ENCODE data around the gene ZSCAN16. TPM values are rescaled to one million over a fixed set of nuclear protein-coding genes. Genes with fewer than 3 reads are reported as not detected.

ZSCAN16 gene
- total and polyA plus RNA-seq, 2 experiments from 2014 or later = 4.7 to 12.9 TPM

DNA sequence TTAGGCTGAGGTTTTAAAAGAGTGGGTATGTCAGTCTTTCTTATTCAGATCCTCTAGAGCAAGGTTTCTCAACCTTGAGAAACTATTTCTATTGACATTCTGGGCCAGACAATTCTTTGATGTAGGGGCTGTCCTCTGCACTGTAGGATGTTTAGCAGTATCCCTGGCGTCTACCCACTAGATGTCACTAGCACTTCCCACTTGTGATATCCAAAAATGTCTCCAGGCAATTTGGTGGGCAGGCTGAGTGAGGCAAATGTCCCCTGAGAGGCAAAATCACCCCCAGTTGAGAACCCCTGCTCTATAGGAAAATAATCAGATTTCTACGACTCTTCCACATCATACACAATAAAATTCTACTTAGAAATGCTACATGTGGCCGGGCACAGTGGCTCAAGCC is 9.6 kb downstream of the ZSCAN16 start:
- Histone ChIP-seq H3K27ac (ENCODE audit: low read depth) (no peak overlapping the region), H3K27me3 (ENCODE audit: insufficient read depth) (0 out of 2 replicates have a peak, but pooled peaks cover 7% of the 10 kb centered on the region), H2AFZ (no peak overlapping the region), H3K4me2 (no peak overlapping the region), H3K4me1 (ENCODE audit: insufficient read depth) (peaks cover 12% of the 10 kb centered on the region), H3K4me3 (no peak overlapping the region), H4K20me1 (replicated peaks; ENCODE audit: insufficient read depth) (no peaks in the 10 kb centered on the region; the same call in none of the 2 replicates), H3K9me2 (ENCODE audit: insufficient read depth) (no peaks in the 10 kb centered on the region), H3K36me3 (ENCODE audit: insufficient read depth) (peaks cover 4% of the 10 kb centered on the region; the same call in 1 of the 2 replicates), H3F3A (replicated peaks; ENCODE audit: low read depth) (no peaks in the 10 kb centered on the region), H3K79me2 (replicated peaks; ENCODE audit: insufficient read depth) (peaks cover 48% of the 10 kb centered on the region)
- ATAC-seq (peak; percentile 5; the same call in 2 of the 3 replicates), DNase-seq (ENCODE audit: low spot score) (peak; percentile 50)
- H3K36me3 Mint-ChIP-seq (ENCODE audit: low read depth) = peaks cover 12% of the 10 kb centered on the region; the same call in 2 of the 3 replicates
- no peak overlapping the region; the same call in 2 of the 3 replicates for H3K4me3 Mint-ChIP-seq
- H3K27me3 Mint-ChIP-seq (ENCODE audit: insufficient read depth, low read depth, poor library complexity) = peaks cover 4% of the 10 kb centered on the region
- H3K9me3 Mint-ChIP-seq = no peaks in the 10 kb centered on the region
- H3K4me1 Mint-ChIP-seq = peaks cover 17% of the 10 kb centered on the region
- no peak for TF ChIP-seq CREB1 (CRISPR knock-in tag; IDR thresholded peaks at IDR 0.05; ENCODE audit: low read depth)
- TF ChIP-seq, protein P1, sequence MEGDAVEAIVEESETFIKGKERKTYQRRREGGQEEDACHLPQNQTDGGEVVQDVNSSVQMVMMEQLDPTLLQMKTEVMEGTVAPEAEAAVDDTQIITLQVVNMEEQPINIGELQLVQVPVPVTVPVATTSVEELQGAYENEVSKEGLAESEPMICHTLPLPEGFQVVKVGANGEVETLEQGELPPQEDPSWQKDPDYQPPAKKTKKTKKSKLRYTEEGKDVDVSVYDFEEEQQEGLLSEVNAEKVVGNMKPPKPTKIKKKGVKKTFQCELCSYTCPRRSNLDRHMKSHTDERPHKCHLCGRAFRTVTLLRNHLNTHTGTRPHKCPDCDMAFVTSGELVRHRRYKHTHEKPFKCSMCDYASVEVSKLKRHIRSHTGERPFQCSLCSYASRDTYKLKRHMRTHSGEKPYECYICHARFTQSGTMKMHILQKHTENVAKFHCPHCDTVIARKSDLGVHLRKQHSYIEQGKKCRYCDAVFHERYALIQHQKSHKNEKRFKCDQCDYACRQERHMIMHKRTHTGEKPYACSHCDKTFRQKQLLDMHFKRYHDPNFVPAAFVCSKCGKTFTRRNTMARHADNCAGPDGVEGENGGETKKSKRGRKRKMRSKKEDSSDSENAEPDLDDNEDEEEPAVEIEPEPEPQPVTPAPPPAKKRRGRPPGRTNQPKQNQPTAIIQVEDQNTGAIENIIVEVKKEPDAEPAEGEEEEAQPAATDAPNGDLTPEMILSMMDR (conservative IDR thresholded peaks at IDR 0.05; ENCODE audit: low read depth in 2 of 2) = peak; percentile 52 to 70
- no peak overlapping the region for H3K27ac Mint-ChIP-seq

DNA sequence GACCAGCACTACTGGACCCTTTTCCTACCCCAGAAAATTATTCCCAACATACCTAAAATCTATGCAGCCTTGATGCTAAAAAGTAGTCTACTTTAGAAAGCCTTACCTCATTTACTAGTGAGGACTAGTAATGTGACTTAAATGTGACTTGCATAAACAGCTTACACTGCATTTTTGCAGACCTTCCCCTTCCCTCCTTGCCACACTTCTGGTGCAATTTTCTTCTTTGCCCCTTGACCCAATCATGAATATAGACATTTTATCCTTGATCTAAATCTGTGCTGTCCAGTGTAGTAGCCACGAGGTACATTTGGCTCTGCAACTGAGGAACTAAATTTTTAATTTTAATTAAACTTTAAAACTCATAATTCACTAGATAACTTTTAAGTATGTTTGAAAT is 10.3 kb downstream of the ZSCAN16 start:
- H3K9me3 Mint-ChIP-seq = no peaks in the 10 kb centered on the region
- Histone ChIP-seq H3K27me3 (ENCODE audit: insufficient read depth) (peaks cover 12% of the 10 kb centered on the region; the same call in 1 of the 2 replicates), H2AFZ (no peak overlapping the region), H3F3A (replicated peaks; ENCODE audit: low read depth) (no peaks in the 10 kb centered on the region), H3K36me3 (ENCODE audit: insufficient read depth) (no peaks in the 10 kb centered on the region; the same call in 1 of the 2 replicates), H3K79me2 (replicated peaks; ENCODE audit: insufficient read depth) (peaks cover 47% of the 10 kb centered on the region), H3K27ac (ENCODE audit: low read depth) (no peak overlapping the region), H3K4me1 (ENCODE audit: insufficient read depth) (peaks cover 12% of the 10 kb centered on the region), H3K4me3 (no peak overlapping the region), H4K20me1 (replicated peaks; ENCODE audit: insufficient read depth) (no peaks in the 10 kb centered on the region; the same call in 1 of the 2 replicates), H3K4me2 (no peak overlapping the region), H3K9me2 (ENCODE audit: insufficient read depth) (no peaks in the 10 kb centered on the region)
- peaks cover 5% of the 10 kb centered on the region; the same call in 1 of the 3 replicates for H3K36me3 Mint-ChIP-seq (ENCODE audit: low read depth)
- no peak overlapping the region; the same call in 2 of the 3 replicates for H3K4me3 Mint-ChIP-seq
- DNase-seq (ENCODE audit: low spot score) (no peak), ATAC-seq (no peak)
- no peak overlapping the region for H3K27ac Mint-ChIP-seq
- H3K27me3 Mint-ChIP-seq (ENCODE audit: insufficient read depth, low read depth, poor library complexity) = peaks cover 4% of the 10 kb centered on the region
- peaks cover 17% of the 10 kb centered on the region for H3K4me1 Mint-ChIP-seq
- TF ChIP-seq ZNF114 (CRISPR knock-in tag; IDR thresholded peaks at IDR 0.05) = no peak
- TF ChIP-seq JUNB (IDR thresholded peaks at IDR 0.05; ENCODE audit: unreplicated experiment) = no peak
- no peak for TF ChIP-seq POLR2AphosphoS5 (IDR thresholded peaks at IDR 0.05; ENCODE audit: low read depth)
- TF ChIP-seq, protein P1 (conservative IDR thresholded peaks at IDR 0.05; ENCODE audit: low read depth in 2 of 2) = no peak
- no peak for TF ChIP-seq STAT1 (IDR thresholded peaks at IDR 0.05; ENCODE audit: unreplicated experiment)
- TF ChIP-seq EZH2 (IDR thresholded peaks at IDR 0.05; ENCODE audit: low read depth, unreplicated experiment) = no peak
- TF ChIP-seq EZH2phosphoT487 (IDR thresholded peaks at IDR 0.05; ENCODE audit: unreplicated experiment) = no peak
- TF ChIP-seq, protein P2, sequence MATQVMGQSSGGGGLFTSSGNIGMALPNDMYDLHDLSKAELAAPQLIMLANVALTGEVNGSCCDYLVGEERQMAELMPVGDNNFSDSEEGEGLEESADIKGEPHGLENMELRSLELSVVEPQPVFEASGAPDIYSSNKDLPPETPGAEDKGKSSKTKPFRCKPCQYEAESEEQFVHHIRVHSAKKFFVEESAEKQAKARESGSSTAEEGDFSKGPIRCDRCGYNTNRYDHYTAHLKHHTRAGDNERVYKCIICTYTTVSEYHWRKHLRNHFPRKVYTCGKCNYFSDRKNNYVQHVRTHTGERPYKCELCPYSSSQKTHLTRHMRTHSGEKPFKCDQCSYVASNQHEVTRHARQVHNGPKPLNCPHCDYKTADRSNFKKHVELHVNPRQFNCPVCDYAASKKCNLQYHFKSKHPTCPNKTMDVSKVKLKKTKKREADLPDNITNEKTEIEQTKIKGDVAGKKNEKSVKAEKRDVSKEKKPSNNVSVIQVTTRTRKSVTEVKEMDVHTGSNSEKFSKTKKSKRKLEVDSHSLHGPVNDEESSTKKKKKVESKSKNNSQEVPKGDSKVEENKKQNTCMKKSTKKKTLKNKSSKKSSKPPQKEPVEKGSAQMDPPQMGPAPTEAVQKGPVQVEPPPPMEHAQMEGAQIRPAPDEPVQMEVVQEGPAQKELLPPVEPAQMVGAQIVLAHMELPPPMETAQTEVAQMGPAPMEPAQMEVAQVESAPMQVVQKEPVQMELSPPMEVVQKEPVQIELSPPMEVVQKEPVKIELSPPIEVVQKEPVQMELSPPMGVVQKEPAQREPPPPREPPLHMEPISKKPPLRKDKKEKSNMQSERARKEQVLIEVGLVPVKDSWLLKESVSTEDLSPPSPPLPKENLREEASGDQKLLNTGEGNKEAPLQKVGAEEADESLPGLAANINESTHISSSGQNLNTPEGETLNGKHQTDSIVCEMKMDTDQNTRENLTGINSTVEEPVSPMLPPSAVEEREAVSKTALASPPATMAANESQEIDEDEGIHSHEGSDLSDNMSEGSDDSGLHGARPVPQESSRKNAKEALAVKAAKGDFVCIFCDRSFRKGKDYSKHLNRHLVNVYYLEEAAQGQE (IDR thresholded peaks at IDR 0.05; ENCODE audit: unreplicated experiment) = no peak
- no peak for TF ChIP-seq ZNF331 (CRISPR knock-in tag; IDR thresholded peaks at IDR 0.05; ENCODE audit: low read depth)
